ENCODE results near the gene UBE2C. TPM values are rescaled to one million over a fixed set of nuclear protein-coding genes. Genes with fewer than 3 reads are reported as not detected.
"Not testable (repeated sequence)": the region's sequence is repeated elsewhere in the genome, so short reads cannot be mapped to it uniquely, and the experiment has no call there.

Gene UBE2C
- total and polyA plus RNA-seq, 2 of the 8 experiments (the other 6 are each of a cell fraction or from before 2014, with no cell fraction given) = 243 to 326 TPM

- TF ChIP-seq CREB1 (IDR thresholded peaks at IDR 0.05) = peak; percentile 51; the same call in 1 of the 2 replicates
- TF ChIP-seq, protein P1, sequence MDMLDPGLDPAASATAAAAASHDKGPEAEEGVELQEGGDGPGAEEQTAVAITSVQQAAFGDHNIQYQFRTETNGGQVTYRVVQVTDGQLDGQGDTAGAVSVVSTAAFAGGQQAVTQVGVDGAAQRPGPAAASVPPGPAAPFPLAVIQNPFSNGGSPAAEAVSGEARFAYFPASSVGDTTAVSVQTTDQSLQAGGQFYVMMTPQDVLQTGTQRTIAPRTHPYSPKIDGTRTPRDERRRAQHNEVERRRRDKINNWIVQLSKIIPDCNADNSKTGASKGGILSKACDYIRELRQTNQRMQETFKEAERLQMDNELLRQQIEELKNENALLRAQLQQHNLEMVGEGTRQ (IDR thresholded peaks at IDR 0.05; ENCODE audit: low read length) = peak; percentile 77
Measured at GRCh38 chr20:45812157-45813005, at the start of gene UBE2C (continued).

DNA sequence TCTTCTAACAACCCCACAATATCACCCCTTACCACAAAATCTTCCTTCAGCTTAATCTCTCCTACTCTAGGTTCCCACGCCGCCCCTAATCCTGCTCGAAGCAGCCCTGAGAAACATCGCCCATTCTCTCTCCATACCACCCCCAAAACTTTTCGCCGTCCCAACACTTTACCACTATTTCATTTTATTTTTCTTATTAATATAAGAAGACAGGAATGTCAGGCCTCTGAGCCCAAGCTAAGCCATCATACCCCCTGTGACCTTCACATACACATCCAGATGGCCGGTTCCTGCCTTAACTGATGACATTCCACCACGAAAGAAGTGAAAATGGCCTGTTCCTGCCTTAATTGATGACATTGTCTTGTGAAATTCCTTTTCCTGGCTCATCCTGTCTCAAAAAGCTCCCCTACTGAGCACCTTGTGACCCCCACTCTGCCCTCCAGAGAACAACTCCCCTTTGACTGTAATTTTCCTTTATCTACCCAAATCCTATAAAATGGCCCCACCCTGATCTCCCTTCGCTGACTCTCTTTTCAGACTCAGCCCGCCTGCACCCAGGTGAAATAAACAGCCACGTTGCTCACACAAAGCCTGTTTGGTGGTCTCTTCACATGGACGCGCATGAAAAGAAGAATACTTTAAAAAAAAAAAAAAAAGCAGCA, 47.7 kb upstream of the UBE2C start:
- DNase-seq (ENCODE audit: low read depth in 1 of 2, low spot score in 2 of 2) = peak in 1 of 2 experiments; percentile 55
- H2AK5ac ChIP-seq (ENCODE audit: low read depth, low read length); H2BK15ac ChIP-seq (ENCODE audit: low read length); H3K14ac ChIP-seq (ENCODE audit: insufficient read length); H3K9ac ChIP-seq (replicated peaks in 1 of 4; ENCODE audit: extremely low read depth in 1 of 4, low read depth in 3 of 4, low read length in 3 of 4); H3K23ac ChIP-seq (ENCODE audit: insufficient read length); H2BK20ac ChIP-seq (ENCODE audit: low read length); H3K79me1 ChIP-seq (ENCODE audit: low read depth, low read length); H3K18ac ChIP-seq (ENCODE audit: extremely low read depth, low read length); H3K4ac ChIP-seq (replicated peaks; ENCODE audit: insufficient read length, low read depth, low read length); H3K79me2 ChIP-seq (ENCODE audit: control insufficient read depth in 1 of 2, insufficient read depth in 2 of 2, low read length in 2 of 2); H3K27me3 ChIP-seq (replicated peaks in 1 of 4; ENCODE audit: control insufficient read depth in 3 of 4, extremely low read depth in 1 of 4, insufficient read depth in 3 of 4, low read length in 3 of 4); H4K8ac ChIP-seq (ENCODE audit: extremely low read depth, insufficient read depth, low read length); H4K20me1 ChIP-seq (replicated peaks in 1 of 2; ENCODE audit: control insufficient read depth in 1 of 2, insufficient read depth in 2 of 2, low read length in 2 of 2); H3K36me3 ChIP-seq (ENCODE audit: control insufficient read depth in 2 of 4, insufficient read depth in 4 of 4, low read length in 3 of 4); H3K23me2 ChIP-seq (ENCODE audit: low read depth, low read length); FAIRE-seq; H2AFZ ChIP-seq (ENCODE audit: low read length); H2BK12ac ChIP-seq (ENCODE audit: low read depth, low read length): not testable (repeated sequence)
- H3K27ac ChIP-seq (ENCODE audit: low read depth, low read length) = peak overlapping the region; percentile 78
- peaks cover 11 to 12% of the 10 kb centered on the region in 2 experiments for H3K9me3 ChIP-seq (ENCODE audit: insufficient read depth in 2 of 2, low read depth in 1 of 2, low read length in 1 of 2)
- peak overlapping the region in 1 of 4 experiments; percentile 37; a peak in 1 of 8 replicates for H3K4me3 ChIP-seq (ENCODE audit: extremely low read depth in 1 of 4, insufficient read depth in 2 of 4, low read depth in 3 of 4, low read length in 4 of 4)
- peak overlapping the region; percentile 50 for H4K5ac ChIP-seq (ENCODE audit: insufficient read length, low read depth, low read length)
- CTCF ChIA-PET (ENCODE audit: partially characterized antibody) = interaction anchor here (0.7 to 2.2 kb wide), 6 partner anchors 13 to 315 kb away, joined by 3 to 7 read pairs (median 3); partner anchors contain the start of gene WFDC6
- peak overlapping the region; percentile 85 for H4K91ac ChIP-seq (replicated peaks; ENCODE audit: insufficient read length, low read length)
- peak overlapping the region; percentile 52 to 68 for H3K4me2 ChIP-seq (ENCODE audit: insufficient read depth in 1 of 2, low read depth in 2 of 2, low read length in 2 of 2)
- H3K56ac ChIP-seq (replicated peaks; ENCODE audit: insufficient read length, low read depth, low read length) = peak overlapping the region; percentile 80
- H2BK5ac ChIP-seq (ENCODE audit: low read depth, low read length) = peak overlapping the region; percentile 99; the same call in 1 of the 2 replicates
- POLR2A ChIA-PET (ENCODE audit: partially characterized antibody) = interaction anchor here (0.7 to 1.6 kb wide), 7 partner anchors 9 to 468 kb away, joined by 3 to 5 read pairs (median 4); no protein-coding TSS in a partner anchor
- 27% methylated on average over 13 of the region's 13 CpGs; no CpG with 5 or more reads in 1 of the 2 experiments for WGBS, 2 experiments (ENCODE audit: extremely low coverage in 1 of 2, insufficient coverage in 1 of 2, insufficient read length in 1 of 2, insufficient replicate concordance in 2 of 2, low coverage in 1 of 2, low lambda C conversion rate in 2 of 2, missing lambda C conversion rate in 1 of 2)
- H3K4me1 ChIP-seq (replicated peaks in 1 of 4; ENCODE audit: control insufficient read depth in 3 of 4, insufficient read depth in 4 of 4, low read length in 3 of 4) = peaks cover 7 to 17% (median 10%) of the 10 kb centered on the region in 4 experiments
- peak overlapping the region; percentile 80 for H2BK120ac ChIP-seq (replicated peaks; ENCODE audit: low read depth, low read length)

All from H1 (cell line).